DND-41 (cell line): ENCODE results near the gene RNF145.

ENCODE experiments used
- ATAC-seq: fragments of 200-7000 bp; cut with Tn5 transposase; 3 replicates; pipeline ENCODE4 v1.9.1; 2021; ENCODE audit warnings: low read depth; ENCODE audit not compliant: insufficient read depth
- DNase-seq: peaks from one replicate; pipeline ENCODE4 v3.0.0-alpha.2; 2020
- H2AFZ ChIP-seq: 2 replicates; pipeline ENCODE4 v1.6.0; 2012; ENCODE audit warnings: low read depth, low read length
- H3K27ac ChIP-seq: 2 replicates; pipeline ENCODE4 v1.5.1; 2012; ENCODE audit warnings: low read length, inconsistent platforms
- H3K27me3 ChIP-seq: fragments of 200-600 bp; sonication (generic); 2 replicates; pipeline ENCODE4 v1.6.0; 2012; ENCODE audit warnings: low read length, mild to moderate bottlenecking, inconsistent platforms; ENCODE audit not compliant: insufficient read depth, poor library complexity
- H3K36me3 ChIP-seq: 2 replicates; pipeline ENCODE4 v1.5.1; 2012; ENCODE audit warnings: low read length, inconsistent platforms; ENCODE audit not compliant: insufficient read depth
- H3K4me1 ChIP-seq: 2 replicates; pipeline ENCODE4 v1.5.1; 2012; ENCODE audit warnings: mild to moderate bottlenecking, low read length; ENCODE audit not compliant: insufficient read depth
- H3K4me2 ChIP-seq: 2 replicates; pipeline ENCODE4 v1.6.0; 2012; ENCODE audit warnings: mild to moderate bottlenecking, moderate library complexity, low read length, inconsistent platforms; ENCODE audit not compliant: insufficient read depth
- H3K4me3 ChIP-seq, 2 experiments: fragments of 200-600 bp in 1 of 2; shearing (Covaris generic) in 1 of 2; 2 replicates each; pipeline ENCODE4 v1.5.1; 2012 to 2016; ENCODE audit warnings: inconsistent platforms in 2 of 2, low read length in 2 of 2, mild to moderate bottlenecking in 2 of 2, low read depth in 1 of 2, moderate library complexity in 1 of 2
- H3K79me2 ChIP-seq: 2 replicates; pipeline ENCODE4 v1.6.0; 2012; ENCODE audit warnings: low read length, inconsistent platforms; ENCODE audit not compliant: insufficient read depth
- H3K9ac ChIP-seq: 2 replicates; pipeline ENCODE4 v1.6.0; 2012; ENCODE audit warnings: low read depth, mild to moderate bottlenecking, inconsistent platforms, low read length, moderate library complexity
- H3K9me3 ChIP-seq: 2 replicates; pipeline ENCODE4 v1.5.1; 2012; ENCODE audit warnings: low read length, moderate library complexity, mild to moderate bottlenecking, inconsistent platforms; ENCODE audit not compliant: insufficient read depth, severe bottlenecking
- H4K20me1 ChIP-seq: 2 replicates; pipeline ENCODE4 v1.6.0; 2012; ENCODE audit warnings: low read length; ENCODE audit not compliant: insufficient read depth
- CTCF ChIP-seq: IDR thresholded peaks from 2 replicates; pipeline ENCODE4 v1.5.1; 2012; ENCODE audit warnings: borderline replicate concordance, low read length, moderate library complexity, mild to moderate bottlenecking; ENCODE audit not compliant: poor library complexity, severe bottlenecking; ENCODE audit errors: extremely low read depth
- EZH2 ChIP-seq: IDR thresholded peaks from 3 replicates; pipeline ENCODE4 v1.6.1; 2012; ENCODE audit warnings: borderline replicate concordance, low read depth, mild to moderate bottlenecking, moderate library complexity, low read length, inconsistent platforms; ENCODE audit not compliant: severe bottlenecking

The RNF145 gene

GRCh38 chr5:159182691-159183090, 26.7 kb downstream of the RNF145 start:
- no peaks in the 10 kb centered on the region for H3K27me3 ChIP-seq
- peaks cover 43% of the 10 kb centered on the region for H3K79me2 ChIP-seq
- H3K4me2 ChIP-seq = no peak overlapping the region
- no peak overlapping the region for H3K27ac ChIP-seq
- peaks cover 21% of the 10 kb centered on the region; the same call in 1 of the 2 replicates for H4K20me1 ChIP-seq
- TF ChIP-seq EZH2 (no peak), CTCF (no peak)
- H3K4me3 ChIP-seq = no peak overlapping the region
- H3K9ac ChIP-seq = no peak overlapping the region
- ATAC-seq (no peak), DNase-seq (no peak)
- peaks cover 74% of the 10 kb centered on the region for H3K36me3 ChIP-seq
- no peaks in the 10 kb centered on the region for H3K4me1 ChIP-seq
- no peak overlapping the region for H2AFZ ChIP-seq
- no peaks in the 10 kb centered on the region for H3K9me3 ChIP-seq

- H3K9me3 ChIP-seq = no peaks in the 10 kb centered on the region
- no peak overlapping the region for H3K9ac ChIP-seq
- no peaks in the 10 kb centered on the region for H3K27me3 ChIP-seq
- peaks cover 21% of the 10 kb centered on the region; the same call in 1 of the 2 replicates for H4K20me1 ChIP-seq
- H3K36me3 ChIP-seq = peaks cover 79% of the 10 kb centered on the region
- H3K79me2 ChIP-seq = peaks cover 39% of the 10 kb centered on the region
- no peak overlapping the region for H3K4me3 ChIP-seq
- ATAC-seq (no peak), DNase-seq (no peak)
- H2AFZ ChIP-seq = no peak overlapping the region
- TF ChIP-seq CTCF (no peak), EZH2 (no peak)
- H3K27ac ChIP-seq = no peak overlapping the region
- H3K4me1 ChIP-seq = no peaks in the 10 kb centered on the region
- no peak overlapping the region for H3K4me2 ChIP-seq
Observed at GRCh38 chr5:159181651-159182050, 27.7 kb downstream of the RNF145 start.

GRCh38 chr5:159181152-159181551, 28.2 kb downstream of the RNF145 start:
- Histone ChIP-seq H3K4me1 (peaks cover 2% of the 10 kb centered on the region), H3K27me3 (no peaks in the 10 kb centered on the region), H3K4me3 (no peak overlapping the region), H4K20me1 (peaks cover 18% of the 10 kb centered on the region; the same call in 1 of the 2 replicates), H2AFZ (no peak overlapping the region), H3K36me3 (peaks cover 79% of the 10 kb centered on the region), H3K27ac (no peak overlapping the region), H3K9ac (no peak overlapping the region), H3K9me3 (no peaks in the 10 kb centered on the region), H3K4me2 (no peak overlapping the region), H3K79me2 (peaks cover 34% of the 10 kb centered on the region)
- TF ChIP-seq EZH2 = no peak
- no peak for TF ChIP-seq CTCF
- no peak for DNase-seq
- ATAC-seq = no peak
